ENCODE results near the gene RPS2. TPM values are rescaled to one million over a fixed set of nuclear protein-coding genes. Genes with fewer than 3 reads are reported as not detected.

Gene RPS2
- total RNA-seq, 1 experiment from 2014 or later: 4,395 TPM

DNA sequence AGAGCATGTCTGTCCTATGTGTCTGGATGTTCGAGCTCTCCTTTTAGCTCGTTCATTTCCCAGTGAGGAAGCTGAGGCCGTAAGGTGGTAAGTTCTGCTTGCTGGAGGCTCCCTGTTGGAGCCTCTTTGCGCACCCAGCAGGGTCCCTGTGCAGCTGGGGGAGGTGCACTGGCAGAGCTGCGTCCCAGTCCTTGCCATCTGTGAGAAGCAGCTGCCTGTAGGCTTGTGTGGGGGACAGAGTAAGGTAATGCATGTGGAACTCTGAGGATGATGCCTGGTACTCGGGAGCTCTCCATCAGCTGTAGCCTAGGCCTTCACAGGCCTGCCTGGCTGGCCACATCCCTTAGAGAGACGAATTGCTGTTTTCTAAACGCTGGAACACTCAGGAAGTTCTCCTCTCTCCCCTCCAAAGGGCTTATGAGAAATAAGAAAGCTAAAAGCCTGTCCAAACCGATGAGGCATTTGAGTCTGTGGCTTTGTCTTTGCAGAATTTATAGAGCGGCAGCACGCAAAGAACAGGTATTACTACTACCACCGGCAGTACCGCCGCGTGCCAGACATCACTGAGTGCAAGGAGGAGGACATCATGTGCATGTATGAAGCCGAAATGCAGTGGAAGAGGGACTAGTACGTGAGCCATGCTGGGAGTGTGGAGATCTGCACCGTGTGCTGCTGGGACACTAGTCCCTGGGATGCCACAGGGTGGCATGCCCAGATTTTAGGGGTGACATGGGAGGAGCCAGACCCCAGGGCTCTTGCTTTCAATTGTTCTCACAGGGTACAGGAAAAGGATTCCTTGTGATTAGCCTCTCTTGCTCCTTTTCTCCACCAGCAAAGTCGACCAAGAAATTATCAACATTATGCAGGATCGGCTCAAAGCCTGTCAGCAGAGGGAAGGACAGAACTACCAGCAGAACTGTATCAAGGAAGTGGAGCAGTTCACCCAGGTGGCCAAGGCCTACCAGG, 3.7 kb downstream of the RPS2 start (continued):
- TF ChIP-seq USF1 (CRISPR knock-in tag; IDR thresholded peaks at IDR 0.05) (peak; percentile 11; the same call in 1 of the 2 replicates), MLX (CRISPR knock-in tag; IDR thresholded peaks at IDR 0.05) (peak; percentile 17; the same call in 1 of the 2 replicates), MXD4 (CRISPR knock-in tag; IDR thresholded peaks at IDR 0.05; ENCODE audit: borderline replicate concordance) (no peak), CREM (CRISPR knock-in tag; IDR thresholded peaks at IDR 0.05) (0 out of 2 replicates have a peak, but pooled peaks have one; percentile 66), ZBTB21 (CRISPR knock-in tag; IDR thresholded peaks at IDR 0.05; ENCODE audit: borderline replicate concordance) (no peak), ZNF396 (CRISPR knock-in tag; IDR thresholded peaks at IDR 0.05; ENCODE audit: borderline replicate concordance) (no peak), ZNF138 (CRISPR knock-in tag; conservative IDR thresholded peaks at IDR 0.05) (no peak), SMAD3 (CRISPR knock-in tag; IDR thresholded peaks at IDR 0.05; ENCODE audit: borderline replicate concordance) (peak; percentile 90; the same call in 1 of the 2 replicates), TEAD4 (CRISPR knock-in tag; IDR thresholded peaks at IDR 0.05) (peak; percentile 32; the same call in 1 of the 2 replicates), OVOL2 (CRISPR knock-in tag; IDR thresholded peaks at IDR 0.05; ENCODE audit: borderline replicate concordance) (no peak), ATF6 (CRISPR knock-in tag; IDR thresholded peaks at IDR 0.05) (no peak), SMAD4 (CRISPR knock-in tag; IDR thresholded peaks at IDR 0.05) (peak; percentile 67; the same call in 1 of the 2 replicates), E2F4 (CRISPR knock-in tag; IDR thresholded peaks at IDR 0.05; ENCODE audit: borderline replicate concordance, low read depth) (no peak), AFF4 (CRISPR knock-in tag; IDR thresholded peaks at IDR 0.05; ENCODE audit: borderline replicate concordance) (no peak), GABPB1 (CRISPR knock-in tag; IDR thresholded peaks at IDR 0.05) (no peak), RORB (CRISPR knock-in tag; IDR thresholded peaks at IDR 0.05) (no peak), ZNF532 (CRISPR knock-in tag; IDR thresholded peaks at IDR 0.05; ENCODE audit: borderline replicate concordance) (peak; percentile 51), CBFB (CRISPR knock-in tag; IDR thresholded peaks at IDR 0.05; ENCODE audit: low read depth) (no peak), SOX15 (CRISPR knock-in tag; IDR thresholded peaks at IDR 0.05) (no peak)
- TF ChIP-seq, protein P1, sequence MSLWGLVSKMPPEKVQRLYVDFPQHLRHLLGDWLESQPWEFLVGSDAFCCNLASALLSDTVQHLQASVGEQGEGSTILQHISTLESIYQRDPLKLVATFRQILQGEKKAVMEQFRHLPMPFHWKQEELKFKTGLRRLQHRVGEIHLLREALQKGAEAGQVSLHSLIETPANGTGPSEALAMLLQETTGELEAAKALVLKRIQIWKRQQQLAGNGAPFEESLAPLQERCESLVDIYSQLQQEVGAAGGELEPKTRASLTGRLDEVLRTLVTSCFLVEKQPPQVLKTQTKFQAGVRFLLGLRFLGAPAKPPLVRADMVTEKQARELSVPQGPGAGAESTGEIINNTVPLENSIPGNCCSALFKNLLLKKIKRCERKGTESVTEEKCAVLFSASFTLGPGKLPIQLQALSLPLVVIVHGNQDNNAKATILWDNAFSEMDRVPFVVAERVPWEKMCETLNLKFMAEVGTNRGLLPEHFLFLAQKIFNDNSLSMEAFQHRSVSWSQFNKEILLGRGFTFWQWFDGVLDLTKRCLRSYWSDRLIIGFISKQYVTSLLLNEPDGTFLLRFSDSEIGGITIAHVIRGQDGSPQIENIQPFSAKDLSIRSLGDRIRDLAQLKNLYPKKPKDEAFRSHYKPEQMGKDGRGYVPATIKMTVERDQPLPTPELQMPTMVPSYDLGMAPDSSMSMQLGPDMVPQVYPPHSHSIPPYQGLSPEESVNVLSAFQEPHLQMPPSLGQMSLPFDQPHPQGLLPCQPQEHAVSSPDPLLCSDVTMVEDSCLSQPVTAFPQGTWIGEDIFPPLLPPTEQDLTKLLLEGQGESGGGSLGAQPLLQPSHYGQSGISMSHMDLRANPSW (CRISPR knock-in tag; conservative IDR thresholded peaks at IDR 0.05; ENCODE audit: low read depth): no peak
- TF ChIP-seq, protein P2, sequence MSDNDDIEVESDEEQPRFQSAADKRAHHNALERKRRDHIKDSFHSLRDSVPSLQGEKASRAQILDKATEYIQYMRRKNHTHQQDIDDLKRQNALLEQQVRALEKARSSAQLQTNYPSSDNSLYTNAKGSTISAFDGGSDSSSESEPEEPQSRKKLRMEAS (CRISPR knock-in tag; IDR thresholded peaks at IDR 0.05): peak; percentile 49; the same call in 1 of the 2 replicates
